ENCODE measurements around the gene MPP7. TPM values are rescaled to one million over a fixed set of nuclear protein-coding genes. Genes with fewer than 3 reads are reported as not detected.

MPP7 gene
- total and polyA plus RNA-seq, 4 experiments from 2014 or later: 17.7 to 28.1 (median 26.2) TPM

DNA sequence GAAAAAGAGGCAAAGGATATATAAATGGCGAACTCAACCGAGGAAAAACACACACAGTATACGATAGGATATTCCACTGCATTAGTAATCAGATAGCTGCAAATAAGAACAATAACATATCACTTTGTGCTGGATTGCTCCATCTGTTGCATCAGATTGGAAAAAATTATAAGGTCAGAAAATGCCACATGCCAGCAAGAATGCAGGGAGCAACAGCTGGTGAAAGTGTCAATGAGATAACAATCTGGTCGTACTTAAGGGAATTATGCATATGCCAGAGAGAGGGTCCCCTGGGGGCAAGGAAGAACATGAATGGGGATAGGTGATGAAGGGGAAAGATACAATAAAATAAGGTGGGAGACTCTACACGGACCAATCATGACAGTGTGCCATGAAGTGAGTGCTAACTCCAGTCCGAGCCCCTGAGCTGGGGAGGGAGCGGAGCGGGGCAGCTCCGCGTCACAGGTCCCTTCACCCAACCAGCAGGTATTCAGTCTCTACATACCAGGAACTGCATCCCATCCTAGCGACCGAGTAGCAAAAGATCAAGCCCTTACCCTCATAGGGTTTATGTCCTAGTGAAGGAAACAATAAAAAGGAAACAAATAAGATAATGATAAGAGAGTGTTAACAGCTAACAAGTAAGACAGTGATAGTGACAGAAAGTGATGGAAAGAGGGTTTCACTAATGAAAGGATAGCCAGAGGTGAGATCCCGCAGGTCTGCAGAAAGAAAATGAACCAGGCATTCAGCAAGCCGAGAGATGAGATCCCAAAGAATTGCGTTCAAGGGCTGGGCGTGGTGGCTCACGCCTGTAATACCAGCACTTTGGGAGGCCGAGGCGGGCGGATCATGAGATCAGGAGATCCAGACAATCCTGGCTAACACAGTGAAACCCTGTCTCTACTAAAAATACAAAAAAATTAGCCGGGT, 9.4 kb downstream of the MPP7 start:
- no peak overlapping the region for H3K4me3 Mint-ChIP-seq
- peaks cover 0 to 10% of the 10 kb centered on the region in 2 donors for H3K36me3 Mint-ChIP-seq

DNA sequence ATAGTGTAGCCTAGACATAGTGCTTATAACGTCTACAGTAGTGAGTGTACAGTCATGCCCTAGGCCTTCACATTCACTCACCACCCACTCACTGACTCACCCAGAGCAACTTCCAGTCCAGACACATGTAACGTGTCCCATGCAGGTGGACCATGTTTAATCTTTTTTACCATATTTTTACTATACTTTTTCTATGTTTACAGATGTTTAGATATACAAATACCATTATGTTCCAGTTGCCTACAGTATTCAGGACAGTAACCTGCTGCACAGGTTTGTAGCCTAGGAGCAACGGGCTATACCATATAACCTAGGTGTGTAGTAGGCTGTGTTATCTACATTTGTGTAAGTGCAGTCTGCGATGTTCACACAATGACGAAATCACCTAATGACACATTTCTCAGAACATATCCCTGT, 11.0 kb downstream of the MPP7 start:
- Mint-ChIP-seq H3K36me3 (peaks cover 0 to 16% of the 10 kb centered on the region in 2 donors), H3K4me3 (no peak overlapping the region), H3K4me1 (peaks cover 30 to 51% (median 41%) of the 10 kb centered on the region in 4 donors), H3K27me3 (no peaks in the 10 kb centered on the region), H3K9me3 (no peaks in the 10 kb centered on the region), H3K27ac (no peak overlapping the region)
- H3K4me3 ChIP-seq (ENCODE audit: low read length in 2 of 2): no peak overlapping the region
- ChIA-PET POLR2A (ENCODE audit: partially characterized antibody) (no interaction called here), CTCF (ENCODE audit: partially characterized antibody) (interaction anchor here (0.7 to 1.8 kb wide), 5 partner anchors 10 to 102 kb away, joined by 3 to 4 read pairs (median 3); partner anchors contain the start of gene MPP7)
- no peaks in the 10 kb centered on the region for H3K27me3 ChIP-seq (ENCODE audit: insufficient read depth, low read length)
- H3K9me3 ChIP-seq (ENCODE audit: control insufficient read depth in 1 of 2, low read length in 2 of 2): no peaks in the 10 kb centered on the region
- no peak for DNase-seq
- no peaks in the 10 kb centered on the region for H3K36me3 ChIP-seq (ENCODE audit: insufficient read depth, low read length)
- peaks cover 15% of the 10 kb centered on the region for H3K4me1 ChIP-seq (ENCODE audit: insufficient read depth, low read length)
- H3K27ac ChIP-seq (ENCODE audit: low read depth, low read length): no peak overlapping the region
- intact Hi-C loops (cut with micrococcal nuclease): no loop called here

More for the DNA sequence above, 9.4 kb downstream of the MPP7 start:
- Histone ChIP-seq H3K4me3 (ENCODE audit: low read length in 2 of 2) (no peak overlapping the region), H3K4me1 (ENCODE audit: insufficient read depth, low read length) (peaks cover 22% of the 10 kb centered on the region), H3K9me3 (ENCODE audit: control insufficient read depth in 1 of 2, low read length in 2 of 2) (no peaks in the 10 kb centered on the region), H3K36me3 (ENCODE audit: insufficient read depth, low read length) (no peaks in the 10 kb centered on the region), H3K27me3 (ENCODE audit: insufficient read depth, low read length) (no peaks in the 10 kb centered on the region), H3K27ac (ENCODE audit: low read depth, low read length) (no peak overlapping the region)
- H3K27ac Mint-ChIP-seq: peak overlapping the region in 6 of 7 donors; percentile 10 to 77 (median 40)
- H3K9me3 Mint-ChIP-seq: no peaks in the 10 kb centered on the region
- H3K4me1 Mint-ChIP-seq: peaks cover 37 to 59% (median 46%) of the 10 kb centered on the region in 4 donors
- ChIA-PET POLR2A (ENCODE audit: partially characterized antibody) (interaction anchor here (1.2 kb wide), 1 partner anchor 9 kb away, joined by 4 read pairs; the partner anchor contains the start of gene MPP7), CTCF (ENCODE audit: partially characterized antibody) (interaction anchor here (1.3 to 2.0 kb wide), 3 partner anchors 10 to 88 kb away, joined by 3 to 8 read pairs (median 4); partner anchors contain the start of gene MPP7)
- intact Hi-C loops (cut with micrococcal nuclease): no loop called here
- H3K27me3 Mint-ChIP-seq: no peaks in the 10 kb centered on the region
- DNase-seq: no peak

DNA sequence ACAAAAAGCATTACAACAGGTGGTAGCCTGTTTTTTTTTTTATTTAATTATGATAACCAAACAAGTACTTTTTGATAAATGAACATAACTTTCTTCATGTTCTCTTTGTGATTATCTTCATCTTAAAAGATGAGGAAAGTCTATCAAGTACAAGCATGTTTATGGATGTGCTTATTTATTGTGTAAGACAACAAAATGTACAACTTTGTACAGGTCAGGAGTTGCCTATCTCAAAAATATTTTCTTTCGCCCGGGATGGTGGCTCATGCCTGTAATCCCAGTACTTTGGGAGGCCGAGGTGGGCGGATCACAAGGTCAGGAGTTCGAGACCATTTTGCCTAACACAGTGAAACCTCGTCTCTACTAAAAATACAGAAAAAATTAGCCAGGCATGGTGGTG, 17.0 kb downstream of the MPP7 start:
- Mint-ChIP-seq H3K4me1 (peaks cover 17 to 43% (median 31%) of the 10 kb centered on the region in 4 donors), H3K27me3 (no peaks in the 10 kb centered on the region), H3K9me3 (no peaks in the 10 kb centered on the region), H3K27ac (no peak overlapping the region), H3K4me3 (no peak overlapping the region), H3K36me3 (peaks cover 4 to 9% of the 10 kb centered on the region in 2 donors)
- H3K27me3 ChIP-seq (ENCODE audit: insufficient read depth, low read length): no peaks in the 10 kb centered on the region
- H3K4me3 ChIP-seq (ENCODE audit: low read length in 2 of 2): no peak overlapping the region
- ChIA-PET CTCF (ENCODE audit: partially characterized antibody) (no interaction called here), POLR2A (ENCODE audit: partially characterized antibody) (no interaction called here)
- peaks cover 6% of the 10 kb centered on the region for H3K4me1 ChIP-seq (ENCODE audit: insufficient read depth, low read length)
- no peaks in the 10 kb centered on the region for H3K36me3 ChIP-seq (ENCODE audit: insufficient read depth, low read length)
- intact Hi-C loops (cut with micrococcal nuclease): no loop called here
- no peak for DNase-seq
- H3K27ac ChIP-seq (ENCODE audit: low read depth, low read length): no peak overlapping the region
- H3K9me3 ChIP-seq (ENCODE audit: control insufficient read depth in 1 of 2, low read length in 2 of 2): no peaks in the 10 kb centered on the region

DNA sequence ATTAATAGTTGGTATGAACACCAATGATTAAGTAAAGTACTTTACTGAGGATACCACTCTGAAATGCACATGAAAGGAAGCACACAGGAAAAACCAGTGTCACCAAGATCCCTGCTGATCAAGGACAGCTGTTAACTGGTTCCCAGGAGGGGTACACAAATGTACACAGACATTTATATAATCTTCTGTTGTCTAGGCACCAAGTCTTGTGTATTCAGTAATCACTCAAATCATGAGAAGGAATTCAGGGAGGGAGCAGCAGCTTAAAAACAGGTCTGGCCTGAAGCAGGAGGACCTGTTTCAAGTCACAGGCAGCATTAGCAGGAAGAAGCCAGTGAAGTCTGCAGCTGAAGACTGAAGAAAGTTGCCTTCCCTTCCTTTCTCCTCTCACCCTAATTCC, 18.7 kb downstream of the MPP7 start:
- H3K9me3 Mint-ChIP-seq: no peaks in the 10 kb centered on the region
- H3K36me3 Mint-ChIP-seq: peaks cover 4 to 6% of the 10 kb centered on the region in 2 donors
- H3K36me3 ChIP-seq (ENCODE audit: insufficient read depth, low read length): no peaks in the 10 kb centered on the region
- peak overlapping the region in 1 of 7 donors; percentile 28 for H3K27ac Mint-ChIP-seq
- H3K4me3 ChIP-seq (ENCODE audit: low read length in 2 of 2): no peak overlapping the region
- no peaks in the 10 kb centered on the region for H3K27me3 Mint-ChIP-seq
- CTCF ChIA-PET (ENCODE audit: partially characterized antibody): interaction anchor here (0.7 kb wide), 1 partner anchor 49 kb away, joined by 3 read pairs; no protein-coding TSS in a partner anchor
- H3K27me3 ChIP-seq (ENCODE audit: insufficient read depth, low read length): no peaks in the 10 kb centered on the region
- H3K9me3 ChIP-seq (ENCODE audit: control insufficient read depth in 1 of 2, low read length in 2 of 2): no peaks in the 10 kb centered on the region
- POLR2A ChIA-PET (ENCODE audit: partially characterized antibody): no interaction called here
- peaks cover 6% of the 10 kb centered on the region for H3K4me1 ChIP-seq (ENCODE audit: insufficient read depth, low read length)
- no peak overlapping the region for H3K27ac ChIP-seq (ENCODE audit: low read depth, low read length)
- intact Hi-C loops (cut with micrococcal nuclease): no loop called here
- peak overlapping the region in 1 of 8 donors; percentile 30 for H3K4me3 Mint-ChIP-seq
- DNase-seq: no peak
- H3K4me1 Mint-ChIP-seq: peaks cover 19 to 54% (median 36%) of the 10 kb centered on the region in 4 donors

DNA sequence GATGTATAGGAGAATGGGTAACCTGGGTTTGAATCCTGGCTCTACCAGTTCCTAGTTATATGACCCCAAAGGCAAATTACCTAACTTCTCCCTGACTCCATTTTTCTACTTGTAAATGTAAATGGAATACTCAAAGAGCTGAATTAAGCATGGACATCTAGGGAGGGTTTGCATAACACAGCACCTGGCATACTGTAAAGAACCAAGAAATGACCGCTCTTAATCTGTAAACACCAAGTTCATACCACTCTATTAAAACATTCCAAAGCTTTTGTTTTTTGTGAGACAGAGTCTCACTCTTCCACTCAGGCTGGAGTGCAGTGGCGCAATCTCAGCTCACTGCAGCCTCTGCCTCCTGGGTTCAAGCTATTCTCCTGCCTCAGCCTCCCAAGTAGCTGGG, 19.6 kb downstream of the MPP7 start:
- Histone ChIP-seq H3K27me3 (ENCODE audit: insufficient read depth, low read length) (no peaks in the 10 kb centered on the region), H3K4me3 (ENCODE audit: low read length in 2 of 2) (no peak overlapping the region), H3K27ac (ENCODE audit: low read depth, low read length) (no peak overlapping the region), H3K36me3 (ENCODE audit: insufficient read depth, low read length) (no peaks in the 10 kb centered on the region), H3K4me1 (ENCODE audit: insufficient read depth, low read length) (peaks cover 6% of the 10 kb centered on the region), H3K9me3 (ENCODE audit: control insufficient read depth in 1 of 2, low read length in 2 of 2) (no peaks in the 10 kb centered on the region)
- H3K36me3 Mint-ChIP-seq: peaks cover 4 to 6% of the 10 kb centered on the region in 2 donors
- intact Hi-C loops (cut with micrococcal nuclease): no loop called here
- H3K4me1 Mint-ChIP-seq: peaks cover 19 to 58% (median 38%) of the 10 kb centered on the region in 4 donors
- ChIA-PET CTCF (ENCODE audit: partially characterized antibody) (interaction anchor here (0.7 kb wide), 1 partner anchor 50 kb away, joined by 3 read pairs; no protein-coding TSS in a partner anchor), POLR2A (ENCODE audit: partially characterized antibody) (no interaction called here)
- no peak overlapping the region for H3K27ac Mint-ChIP-seq
- no peak for DNase-seq
- H3K27me3 Mint-ChIP-seq: no peaks in the 10 kb centered on the region
- no peaks in the 10 kb centered on the region for H3K9me3 Mint-ChIP-seq
- no peak overlapping the region for H3K4me3 Mint-ChIP-seq

DNA sequence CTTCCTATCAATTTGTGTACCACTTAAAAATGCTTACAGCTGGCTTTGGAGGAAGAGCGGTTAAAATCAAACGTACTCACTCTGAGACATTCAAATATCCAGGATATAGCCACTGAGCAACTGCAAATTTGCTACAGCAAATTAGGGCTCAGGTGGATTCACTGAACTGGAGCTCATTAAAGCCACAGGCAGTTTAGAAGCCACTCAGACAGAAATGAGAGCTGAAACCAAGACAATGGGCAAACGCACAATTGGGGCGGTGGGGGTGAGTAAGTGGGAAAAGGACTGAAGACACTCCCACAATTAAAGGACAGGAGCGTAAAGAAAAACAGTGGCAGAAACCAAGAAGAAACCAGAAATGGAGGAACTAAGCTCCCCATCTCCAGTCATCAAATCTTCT, 20.5 kb downstream of the MPP7 start:
- H3K4me1 ChIP-seq (ENCODE audit: insufficient read depth, low read length): peaks cover 6% of the 10 kb centered on the region
- no peaks in the 10 kb centered on the region for H3K9me3 Mint-ChIP-seq
- no peak overlapping the region for H3K27ac ChIP-seq (ENCODE audit: low read depth, low read length)
- H3K4me3 Mint-ChIP-seq: no peak overlapping the region
- ChIA-PET POLR2A (ENCODE audit: partially characterized antibody) (no interaction called here), CTCF (ENCODE audit: partially characterized antibody) (interaction anchor here (1.0 to 1.1 kb wide), 2 partner anchors 11 to 111 kb away, joined by 3 read pairs; no protein-coding TSS in a partner anchor)
- peaks cover 4 to 7% of the 10 kb centered on the region in 2 donors for H3K36me3 Mint-ChIP-seq
- H3K27me3 ChIP-seq (ENCODE audit: insufficient read depth, low read length): no peaks in the 10 kb centered on the region
- no peaks in the 10 kb centered on the region for H3K9me3 ChIP-seq (ENCODE audit: control insufficient read depth in 1 of 2, low read length in 2 of 2)
- no peaks in the 10 kb centered on the region for H3K27me3 Mint-ChIP-seq
- H3K27ac Mint-ChIP-seq: peak overlapping the region in 2 of 7 donors; percentile 47 to 61
- H3K4me3 ChIP-seq (ENCODE audit: low read length in 2 of 2): no peak overlapping the region
- no peak for DNase-seq
- intact Hi-C loops (cut with micrococcal nuclease): no loop called here
- H3K36me3 ChIP-seq (ENCODE audit: insufficient read depth, low read length): no peaks in the 10 kb centered on the region
- peaks cover 20 to 59% (median 33%) of the 10 kb centered on the region in 4 donors for H3K4me1 Mint-ChIP-seq

DNA sequence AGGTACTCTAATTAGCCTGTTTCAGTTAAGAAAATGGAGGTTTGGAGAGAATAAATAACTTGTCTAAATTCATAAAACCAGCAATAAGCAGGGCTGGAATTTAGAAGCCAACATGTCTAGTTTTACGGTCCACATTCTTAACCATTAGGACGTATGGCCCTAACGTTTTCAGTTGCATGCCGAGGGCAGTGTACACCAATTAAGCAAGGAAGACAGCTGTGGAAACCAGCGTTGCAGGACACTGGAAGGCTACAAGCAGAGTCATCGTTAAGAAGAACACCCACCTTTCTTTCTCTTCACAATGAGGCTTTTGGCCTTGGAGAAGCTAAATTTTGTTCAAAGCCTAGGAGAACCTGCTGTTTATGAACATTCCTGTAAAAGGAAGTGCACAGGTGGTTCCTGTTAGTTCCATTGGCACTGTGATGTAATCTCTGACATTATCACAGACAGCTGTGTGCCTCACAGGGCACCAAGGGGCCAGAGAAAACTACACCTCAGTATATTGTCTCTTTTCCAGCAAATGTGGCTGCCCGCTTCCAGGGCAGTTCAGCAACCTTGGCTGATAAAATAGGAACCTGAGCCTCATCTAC, 21.0 kb downstream of the MPP7 start:
- H3K9me3 ChIP-seq (ENCODE audit: control insufficient read depth in 1 of 2, low read length in 2 of 2): no peaks in the 10 kb centered on the region
- Mint-ChIP-seq H3K9me3 (no peaks in the 10 kb centered on the region), H3K4me1 (peaks cover 20 to 60% (median 34%) of the 10 kb centered on the region in 4 donors), H3K27ac (peak overlapping the region in 1 of 7 donors; percentile 47), H3K4me3 (no peak overlapping the region), H3K36me3 (peaks cover 0 to 8% of the 10 kb centered on the region in 2 donors), H3K27me3 (no peaks in the 10 kb centered on the region)
- H3K27ac ChIP-seq (ENCODE audit: low read depth, low read length): no peak overlapping the region
- no peak for DNase-seq
- peaks cover 6% of the 10 kb centered on the region for H3K4me1 ChIP-seq (ENCODE audit: insufficient read depth, low read length)
- intact Hi-C loops (cut with micrococcal nuclease): no loop called here
- no peaks in the 10 kb centered on the region for H3K36me3 ChIP-seq (ENCODE audit: insufficient read depth, low read length)
- ChIA-PET CTCF (ENCODE audit: partially characterized antibody) (interaction anchor here (1.0 to 1.1 kb wide), 2 partner anchors 10 to 112 kb away, joined by 3 read pairs; no protein-coding TSS in a partner anchor), POLR2A (ENCODE audit: partially characterized antibody) (no interaction called here)
- no peak overlapping the region for H3K4me3 ChIP-seq (ENCODE audit: low read length in 2 of 2)
- H3K27me3 ChIP-seq (ENCODE audit: insufficient read depth, low read length): no peaks in the 10 kb centered on the region

Data from CD4-positive, alpha-beta memory T cell (primary cell).